ENCODE measurements around the gene RAD51B.

The RAD51B gene

GRCh38 chr14:68482018-68482417 is 662.4 kb downstream of the RAD51B start:
- no peak for DNase-seq

- DNase-seq = no peak
These were observed 663.3 kb downstream of the RAD51B start for GRCh38 chr14:68482772-68483395.

GRCh38 chr14:68486033-68486732 is 666.6 kb downstream of the RAD51B start:
- DNase-seq = no peak

- no peak for DNase-seq
These were observed 667.2 kb downstream of the RAD51B start for GRCh38 chr14:68486809-68487208.

- no peak for DNase-seq
These were observed 668.4 kb downstream of the RAD51B start for GRCh38 chr14:68487805-68488590.

- no peak for DNase-seq
These were observed 672.2 kb downstream of the RAD51B start for GRCh38 chr14:68491793-68492192.

- DNase-seq = no peak
These were observed 673.0 kb downstream of the RAD51B start for GRCh38 chr14:68492381-68493151.

- no peak for DNase-seq
These were observed 673.8 kb downstream of the RAD51B start for GRCh38 chr14:68493152-68493911.

- DNase-seq = no peak
These were observed 675.8 kb downstream of the RAD51B start for GRCh38 chr14:68495101-68496039.

- DNase-seq = no peak
These were observed 677.4 kb downstream of the RAD51B start for GRCh38 chr14:68497011-68497410.

- no peak for DNase-seq
These were observed 679.9 kb downstream of the RAD51B start for GRCh38 chr14:68499451-68499850.

- no peak for DNase-seq
These were observed 681.6 kb downstream of the RAD51B start for GRCh38 chr14:68501171-68501570.

GRCh38 chr14:68501614-68502052 is 682.1 kb downstream of the RAD51B start:
- no peak for DNase-seq

GRCh38 chr14:68502230-68502629 is 682.7 kb downstream of the RAD51B start:
- no peak for DNase-seq

GRCh38 chr14:68503186-68503825 is 683.7 kb downstream of the RAD51B start:
- no peak for DNase-seq

GRCh38 chr14:68504861-68505260 is 685.3 kb downstream of the RAD51B start:
- DNase-seq = no peak

GRCh38 chr14:68506021-68506644 is 686.6 kb downstream of the RAD51B start:
- DNase-seq = no peak

- no peak for DNase-seq
These were observed 687.3 kb downstream of the RAD51B start for GRCh38 chr14:68506645-68507419.

GRCh38 chr14:68507544-68508081 is 688.0 kb downstream of the RAD51B start:
- DNase-seq = no peak

All from GDM1 (cell line).